Mesenchymal stem cell (in vitro differentiated cells and primary cell): Measurements from ENCODE around the gene ARHGAP42.

Source experiments
- DNase-seq: peaks from one replicate; pipeline ENCODE4 v3.0.0-alpha.2; 2013
- H2AFZ ChIP-seq: one replicate; pipeline ENCODE4 v1.6.1; 2013; ENCODE audit warnings: low read depth, mild to moderate bottlenecking, control low read depth, inconsistent platforms, low read length, moderate library complexity
- H2AK5ac ChIP-seq: 2 replicates; pipeline ENCODE4 v1.6.1; 2013; ENCODE audit warnings: low read length, moderate library complexity, mild to moderate bottlenecking, inconsistent platforms; ENCODE audit not compliant: severe bottlenecking
- H2BK120ac ChIP-seq: one replicate; pipeline ENCODE4 v1.6.1; 2013; ENCODE audit warnings: low read depth, mild to moderate bottlenecking, inconsistent platforms, low read length, moderate library complexity
- H2BK12ac ChIP-seq, 2 experiments: one replicate each; pipeline ENCODE4 v1.6.1; 2013; ENCODE audit warnings: inconsistent platforms in 2 of 2, low read length in 2 of 2, mild to moderate bottlenecking in 2 of 2, moderate library complexity in 2 of 2, control low read depth in 1 of 2
- H2BK15ac ChIP-seq: one replicate; pipeline ENCODE4 v1.6.1; 2013; ENCODE audit warnings: mild to moderate bottlenecking, low read depth, inconsistent platforms; ENCODE audit not compliant: poor library complexity, severe bottlenecking
- H2BK5ac ChIP-seq: 2 replicates; pipeline ENCODE4 v1.6.1; 2013; ENCODE audit warnings: low read depth, mild to moderate bottlenecking, low read length, control low read depth, inconsistent platforms; ENCODE audit not compliant: poor library complexity, severe bottlenecking
- H3K14ac ChIP-seq, 2 experiments: one replicate each; pipeline ENCODE4 v1.6.1; 2013; ENCODE audit warnings: inconsistent platforms in 2 of 2, low read length in 2 of 2, control low read depth in 1 of 2, mild to moderate bottlenecking in 1 of 2, moderate library complexity in 1 of 2
- H3K18ac ChIP-seq, 2 experiments: one replicate each; pipeline ENCODE4 v1.6.1; 2013; ENCODE audit warnings: inconsistent platforms in 2 of 2, low read length in 2 of 2, control low read depth in 1 of 2, low read depth in 1 of 2, mild to moderate bottlenecking in 1 of 2
- H3K23ac ChIP-seq, 2 experiments: one replicate each; pipeline ENCODE4 v1.6.1; 2013; ENCODE audit warnings: inconsistent platforms in 2 of 2, low read length in 2 of 2, mild to moderate bottlenecking in 2 of 2, moderate library complexity in 2 of 2, control low read depth in 1 of 2
- H3K27ac ChIP-seq: 2 replicates; pipeline ENCODE4 v1.5.1; 2013; ENCODE audit warnings: mild to moderate bottlenecking, moderate library complexity, low read length, control low read depth, inconsistent platforms; ENCODE audit not compliant: poor library complexity, severe bottlenecking
- H3K27me3 ChIP-seq, 2 experiments: 2 replicates each; pipeline versions ENCODE4 v1.6.1 to v1.7.0; 2013; ENCODE audit warnings: low read length in 2 of 2, mild to moderate bottlenecking in 2 of 2, moderate library complexity in 2 of 2, control low read depth in 1 of 2, inconsistent platforms in 1 of 2; ENCODE audit not compliant: control insufficient read depth in 1 of 2, insufficient read depth in 1 of 2
- H3K36me3 ChIP-seq, 2 experiments: 2 replicates each; pipeline versions ENCODE4 v1.6.1 to v1.7.0; 2013; ENCODE audit warnings: low read length in 2 of 2, control low read depth in 1 of 2, inconsistent platforms in 1 of 2, low read depth in 1 of 2, mild to moderate bottlenecking in 1 of 2; ENCODE audit not compliant: insufficient read depth in 2 of 2, control insufficient read depth in 1 of 2
- H3K4ac ChIP-seq, 2 experiments: one replicate each; pipeline ENCODE4 v1.6.1; 2013; ENCODE audit warnings: inconsistent platforms in 2 of 2, low read length in 2 of 2, mild to moderate bottlenecking in 2 of 2, moderate library complexity in 2 of 2, control low read depth in 1 of 2, low read depth in 1 of 2
- H3K4me1 ChIP-seq: 2 replicates; pipeline ENCODE4 v1.6.1; 2013; ENCODE audit warnings: low read depth, low read length, control low read depth; ENCODE audit not compliant: control insufficient read depth, insufficient read depth
- H3K4me2 ChIP-seq: 2 replicates; pipeline ENCODE4 v1.6.1; 2013; ENCODE audit warnings: low read length, mild to moderate bottlenecking, inconsistent platforms; ENCODE audit not compliant: poor library complexity, severe bottlenecking
- H3K4me3 ChIP-seq, 2 experiments: 2 replicates each; pipeline versions ENCODE4 v1.5.1 to v1.7.0; 2013; ENCODE audit warnings: low read length in 2 of 2, mild to moderate bottlenecking in 2 of 2, control low read depth in 1 of 2, low read depth in 1 of 2; ENCODE audit not compliant: insufficient read depth in 1 of 2
- H3K79me1 ChIP-seq: replicated peaks from 2 replicates; pipeline ENCODE4 v1.6.1; 2013; ENCODE audit warnings: mild to moderate bottlenecking, control low read depth, low read length, inconsistent platforms; ENCODE audit not compliant: poor library complexity, severe bottlenecking
- H3K9ac ChIP-seq: 2 replicates; pipeline ENCODE4 v1.7.0; 2013; ENCODE audit warnings: mild to moderate bottlenecking, low read length, moderate library complexity
- H3K9me3 ChIP-seq: 2 replicates; pipeline ENCODE4 v1.7.0; 2013; ENCODE audit warnings: mild to moderate bottlenecking, low read length; ENCODE audit not compliant: control insufficient read depth
- H4K8ac ChIP-seq: one replicate; pipeline ENCODE4 v1.6.1; 2013; ENCODE audit warnings: inconsistent platforms, mild to moderate bottlenecking, low read length, moderate library complexity
- H4K91ac ChIP-seq: one replicate; pipeline ENCODE4 v1.6.1; 2013; ENCODE audit warnings: mild to moderate bottlenecking, low read length, inconsistent platforms
- WGBS: methylation state at CpG from one replicate; pipeline ENCODE4 v1.1.7; 2013; ENCODE audit warnings: mixed read lengths; 5-methylcytosine and 5-hydroxymethylcytosine counted together

The ARHGAP42 gene

GRCh38 chr11:100955318-100955717 is 268.2 kb downstream of the ARHGAP42 start:
- H3K27me3 ChIP-seq = no peaks in the 10 kb centered on the region
- H3K79me1 ChIP-seq = peaks cover 2% of the 10 kb centered on the region
- no peak overlapping the region for H2BK5ac ChIP-seq
- no peaks in the 10 kb centered on the region for H3K9me3 ChIP-seq
- no peak overlapping the region for H4K91ac ChIP-seq
- DNase-seq = no peak
- H3K4me3 ChIP-seq = no peak overlapping the region
- no peak overlapping the region for H3K23ac ChIP-seq
- no peak overlapping the region for H2AK5ac ChIP-seq
- no peak overlapping the region for H3K18ac ChIP-seq
- H3K27ac ChIP-seq = no peak overlapping the region
- H3K14ac ChIP-seq = no peak overlapping the region
- H2BK15ac ChIP-seq = no peak overlapping the region
- WGBS = no CpG with 5 or more reads among the region's 1 CpG
- no peak overlapping the region for H2BK12ac ChIP-seq
- no peak overlapping the region for H2BK120ac ChIP-seq
- no peak overlapping the region for H2AFZ ChIP-seq
- no peak overlapping the region for H4K8ac ChIP-seq
- H3K4me2 ChIP-seq = no peak overlapping the region
- no peaks in the 10 kb centered on the region for H3K4me1 ChIP-seq
- no peak overlapping the region for H3K4ac ChIP-seq
- H3K9ac ChIP-seq = no peak overlapping the region
- no peaks in the 10 kb centered on the region for H3K36me3 ChIP-seq

- H3K4me3 ChIP-seq = no peak overlapping the region
- no peak for DNase-seq
- H3K4me2 ChIP-seq = no peak overlapping the region
- H2AFZ ChIP-seq = no peak overlapping the region
- no peak overlapping the region for H2BK15ac ChIP-seq
- H3K27me3 ChIP-seq = no peaks in the 10 kb centered on the region
- H3K27ac ChIP-seq = no peak overlapping the region
- H3K18ac ChIP-seq = no peak overlapping the region
- H2AK5ac ChIP-seq = no peak overlapping the region
- H3K79me1 ChIP-seq = peaks cover 2% of the 10 kb centered on the region
- no peak overlapping the region for H3K9ac ChIP-seq
- no peak overlapping the region for H3K23ac ChIP-seq
- H4K8ac ChIP-seq = no peak overlapping the region
- no peak overlapping the region for H3K14ac ChIP-seq
- peaks cover 0 to 8% of the 10 kb centered on the region in 2 experiments for H3K36me3 ChIP-seq
- H2BK120ac ChIP-seq = no peak overlapping the region
- H2BK5ac ChIP-seq = no peak overlapping the region
- no peak overlapping the region for H4K91ac ChIP-seq
- no peak overlapping the region for H2BK12ac ChIP-seq
- H3K4ac ChIP-seq = no peak overlapping the region
- H3K9me3 ChIP-seq = no peaks in the 10 kb centered on the region
- no peaks in the 10 kb centered on the region for H3K4me1 ChIP-seq
These were observed 269.3 kb downstream of the ARHGAP42 start for GRCh38 chr11:100956351-100956750.

GRCh38 chr11:100957499-100957898 is 270.4 kb downstream of the ARHGAP42 start:
- no peak for DNase-seq
- H3K36me3 ChIP-seq = peaks cover under 1 to 15% of the 10 kb centered on the region in 2 experiments

GRCh38 chr11:100961633-100962032 is 274.5 kb downstream of the ARHGAP42 start:
- H3K79me1 ChIP-seq = peaks cover 1% of the 10 kb centered on the region
- no peak overlapping the region for H4K91ac ChIP-seq
- H2BK12ac ChIP-seq = no peak overlapping the region
- no peak overlapping the region for H3K9ac ChIP-seq
- H3K27me3 ChIP-seq = no peaks in the 10 kb centered on the region
- no peak overlapping the region for H2BK120ac ChIP-seq
- no peak overlapping the region for H3K4ac ChIP-seq
- H3K14ac ChIP-seq = no peak overlapping the region
- peaks cover 7 to 31% of the 10 kb centered on the region in 2 experiments for H3K36me3 ChIP-seq
- no peak overlapping the region for H4K8ac ChIP-seq
- H3K27ac ChIP-seq = no peak overlapping the region
- no peak overlapping the region for H2BK5ac ChIP-seq
- H3K9me3 ChIP-seq = no peaks in the 10 kb centered on the region
- DNase-seq = peak; percentile 3
- no peaks in the 10 kb centered on the region for H3K4me1 ChIP-seq
- no peak overlapping the region for H3K4me3 ChIP-seq
- no peak overlapping the region for H2AK5ac ChIP-seq
- no peak overlapping the region for H3K23ac ChIP-seq
- H2AFZ ChIP-seq = no peak overlapping the region
- H3K18ac ChIP-seq = no peak overlapping the region
- no peak overlapping the region for H2BK15ac ChIP-seq
- WGBS = 60% methylated on average over 2 of the region's 2 CpGs
- H3K4me2 ChIP-seq = no peak overlapping the region

More at GRCh38 chr11:100957499-100957898, 270.4 kb downstream of the ARHGAP42 start:
- Histone ChIP-seq H3K23ac (no peak overlapping the region), H3K27me3 (no peaks in the 10 kb centered on the region), H3K18ac (no peak overlapping the region), H3K4ac (no peak overlapping the region), H3K4me2 (no peak overlapping the region), H2AFZ (no peak overlapping the region), H2BK5ac (no peak overlapping the region), H3K4me1 (no peaks in the 10 kb centered on the region), H4K8ac (no peak overlapping the region), H3K4me3 (no peak overlapping the region), H2BK12ac (no peak overlapping the region), H2AK5ac (no peak overlapping the region), H3K79me1 (peaks cover under 1% of the 10 kb centered on the region), H4K91ac (no peak overlapping the region), H3K27ac (no peak overlapping the region), H2BK120ac (no peak overlapping the region), H3K14ac (no peak overlapping the region), H3K9ac (no peak overlapping the region), H3K9me3 (no peaks in the 10 kb centered on the region), H2BK15ac (no peak overlapping the region)
- WGBS = 64% methylated on average over 4 of the region's 4 CpGs
